ENCODE measurements around the gene CLEC2A.

Gene CLEC2A

GRCh38 chr12:9931245-9931644 is 925 bp downstream of the CLEC2A start:
- DNase-seq, result no peak

- DNase-seq, result no peak
These were observed 3.6 kb downstream of the CLEC2A start for GRCh38 chr12:9928607-9929006.

GRCh38 chr12:9926876-9927275 is 5.3 kb downstream of the CLEC2A start:
- no peak for DNase-seq

DNA sequence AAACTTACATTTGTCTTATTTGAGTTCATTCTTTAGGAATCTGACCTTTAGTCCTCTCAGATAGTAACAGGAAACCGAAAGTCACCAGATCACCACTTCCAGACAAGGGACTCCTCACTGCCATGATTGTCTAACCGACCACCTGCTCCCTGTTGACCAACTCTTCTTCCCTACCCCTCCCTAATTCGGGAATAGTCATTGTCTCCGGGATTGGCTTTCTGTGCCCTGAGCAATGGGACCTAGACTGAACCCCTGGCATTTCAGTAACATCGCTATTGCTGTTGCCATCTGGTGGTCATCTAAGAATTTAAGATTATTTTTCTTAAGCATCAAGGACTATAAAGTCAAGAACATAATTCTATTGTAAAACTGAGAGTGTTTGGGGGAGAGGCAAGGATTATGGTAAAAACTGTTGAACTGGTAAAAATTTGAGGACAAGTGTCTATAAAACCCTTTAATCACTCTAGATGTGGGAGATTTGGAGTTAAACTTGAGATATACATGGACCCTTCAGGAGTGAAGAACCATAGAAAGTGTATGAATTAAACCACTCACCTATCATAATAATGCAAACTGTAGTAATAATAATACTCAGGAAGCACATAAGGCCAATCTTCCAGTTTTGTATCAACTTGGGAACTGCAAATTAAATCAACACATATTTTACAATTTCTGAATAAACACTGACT is 6.3 kb downstream of the CLEC2A start:
- no peak for DNase-seq

DNA sequence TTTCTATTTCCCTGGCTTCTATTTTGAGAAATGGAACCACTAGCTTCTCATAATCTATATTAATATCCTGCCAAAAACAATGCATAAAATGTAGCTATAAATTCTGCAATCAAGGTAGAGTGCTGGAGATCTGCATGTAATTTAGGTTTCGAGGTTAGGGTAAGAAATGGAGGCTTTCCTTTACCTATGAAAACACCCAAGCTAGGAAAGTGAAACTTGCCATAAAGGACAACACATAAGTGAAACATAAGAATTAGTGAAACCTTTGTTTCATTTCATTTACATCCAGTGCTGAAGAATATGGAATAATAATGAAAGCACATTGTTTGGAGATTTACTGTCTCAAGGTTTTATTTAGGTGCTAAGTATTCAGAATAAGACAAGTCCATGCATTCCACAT is 9.7 kb downstream of the CLEC2A start:
- DNase-seq, result no peak

DNA sequence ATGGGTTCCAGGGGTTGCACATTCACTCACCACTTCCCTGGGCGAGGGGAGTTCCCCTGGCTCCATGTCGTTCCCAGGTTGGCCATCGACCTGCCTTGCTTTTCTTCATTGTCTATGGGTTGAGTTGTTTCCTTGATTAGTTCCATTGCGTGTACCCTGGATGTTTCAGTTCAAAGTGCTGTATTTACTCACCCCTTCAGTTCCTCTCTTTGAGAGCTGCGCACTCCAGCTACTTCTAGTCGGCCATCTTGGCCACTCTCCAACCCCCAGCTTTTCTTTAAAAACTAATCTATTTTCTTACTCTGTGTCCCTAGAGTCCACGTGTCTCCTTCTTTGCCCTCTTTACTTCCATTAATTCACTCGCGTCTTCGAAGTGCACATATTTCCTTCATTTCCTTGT is 11.7 kb downstream of the CLEC2A start:
- DNase-seq, result no peak

DNA sequence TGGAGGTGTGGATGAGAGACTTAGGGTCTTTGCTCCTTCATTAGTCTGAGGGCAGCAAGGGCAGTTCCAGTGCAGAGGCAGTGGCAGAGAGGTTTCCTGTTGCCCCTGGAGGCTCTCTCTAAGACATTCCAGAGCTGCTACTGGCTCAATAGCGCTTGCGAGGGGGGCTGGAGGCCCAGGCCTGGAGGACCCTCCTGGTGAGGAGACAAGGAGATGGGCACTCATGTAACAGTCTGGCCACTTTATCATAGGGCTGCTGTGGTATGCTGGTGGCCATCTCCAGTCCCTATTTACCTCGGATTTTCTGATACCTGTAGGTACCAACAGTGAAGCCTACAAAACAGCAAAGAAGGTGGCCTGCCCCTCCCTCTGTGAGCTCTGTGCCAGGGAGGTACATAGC is 12.7 kb downstream of the CLEC2A start:
- no peak for DNase-seq

DNA sequence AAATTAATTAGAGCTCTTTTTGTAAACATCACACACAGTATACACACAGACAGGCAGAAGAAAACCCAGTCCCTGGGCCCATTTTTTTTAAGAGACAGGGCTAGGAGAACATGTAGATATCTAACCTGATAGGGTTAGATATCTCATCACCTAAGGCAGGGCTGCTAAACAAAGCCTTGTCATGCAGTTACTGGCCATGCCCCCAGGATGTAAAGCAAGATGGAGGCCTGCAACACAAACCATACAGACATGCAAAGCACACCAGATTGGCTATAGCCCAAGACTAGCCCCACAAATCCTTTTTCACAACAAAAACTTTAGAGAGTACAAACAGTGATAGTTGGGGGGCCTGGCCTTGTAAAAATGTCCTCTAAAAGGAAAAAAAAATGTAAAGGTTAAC is 20.5 kb downstream of the CLEC2A start:
- DNase-seq, result no peak

DNA sequence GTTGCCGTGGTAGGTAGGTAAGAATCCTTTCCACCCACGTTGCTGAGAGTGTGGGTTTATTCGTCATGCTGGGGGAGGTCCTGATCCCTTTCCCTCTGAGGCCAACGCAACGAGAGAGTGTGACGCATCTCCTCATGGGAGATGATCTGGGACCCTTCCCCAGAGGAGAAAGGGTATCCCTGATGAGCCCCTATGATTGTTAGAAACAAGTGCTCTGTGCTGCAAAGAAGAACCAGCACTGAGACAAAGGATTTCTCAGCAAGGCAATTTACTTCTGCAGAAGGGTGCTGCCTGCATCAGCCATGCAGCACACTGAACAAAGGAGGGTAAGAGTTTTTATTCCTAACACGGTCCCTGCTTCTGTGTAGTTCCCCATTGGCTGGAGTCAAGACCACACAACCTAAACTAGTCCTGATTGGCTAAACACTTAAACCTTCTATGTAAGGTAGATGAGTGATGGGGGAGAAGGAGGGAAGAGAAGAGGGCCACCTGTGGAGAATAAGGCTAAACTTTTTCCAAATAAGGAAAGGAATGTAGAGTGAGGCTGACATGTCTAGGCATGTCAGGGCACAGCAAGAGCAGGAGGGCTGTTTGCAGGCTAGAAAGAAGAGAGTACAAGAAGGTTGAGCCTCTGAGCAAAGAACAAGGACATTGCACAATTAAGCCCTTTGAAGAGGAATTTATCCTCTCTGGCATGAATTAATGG is 21.3 kb downstream of the CLEC2A start:
- no peak for DNase-seq

DNA sequence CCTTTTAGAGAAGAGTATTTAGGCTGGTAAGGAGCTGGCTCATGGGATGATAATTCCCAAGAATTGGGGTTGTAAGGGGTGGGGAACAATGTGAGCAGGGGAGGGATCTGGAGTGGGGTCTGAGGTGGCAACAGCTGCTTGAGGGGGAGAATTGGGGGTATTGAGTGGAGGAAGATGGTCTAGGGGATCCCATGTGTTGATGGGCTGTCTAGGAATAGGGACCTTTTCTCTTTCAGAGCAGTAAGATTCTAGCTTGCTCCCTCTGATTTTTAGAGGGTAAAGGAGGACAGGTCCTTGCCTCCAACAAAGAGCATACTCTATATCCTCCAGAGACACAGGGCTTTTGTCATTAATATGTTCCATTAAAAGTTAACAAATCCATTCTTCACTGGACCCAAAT is 22.4 kb downstream of the CLEC2A start:
- no peak for DNase-seq

DNA sequence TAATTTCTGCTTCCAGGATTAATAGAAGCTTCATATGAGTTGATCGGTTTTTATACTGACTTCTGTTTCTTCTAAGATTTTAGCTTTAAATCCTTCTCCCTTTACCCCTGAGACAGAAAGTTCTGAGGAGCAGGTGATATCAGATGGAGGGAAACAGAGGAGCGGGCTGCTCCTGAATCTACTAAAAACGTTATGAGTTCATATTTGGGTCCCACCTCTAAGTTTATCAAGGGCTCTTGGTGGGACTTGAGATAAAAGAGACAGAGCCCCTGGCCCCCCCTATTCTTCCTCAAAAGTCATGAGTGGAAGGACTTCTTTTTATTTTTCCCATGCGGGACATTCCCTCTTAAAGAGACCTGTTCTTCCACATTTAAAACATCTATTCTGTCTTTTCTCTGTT is 23.8 kb downstream of the CLEC2A start:
- DNase-seq, result no peak

DNA sequence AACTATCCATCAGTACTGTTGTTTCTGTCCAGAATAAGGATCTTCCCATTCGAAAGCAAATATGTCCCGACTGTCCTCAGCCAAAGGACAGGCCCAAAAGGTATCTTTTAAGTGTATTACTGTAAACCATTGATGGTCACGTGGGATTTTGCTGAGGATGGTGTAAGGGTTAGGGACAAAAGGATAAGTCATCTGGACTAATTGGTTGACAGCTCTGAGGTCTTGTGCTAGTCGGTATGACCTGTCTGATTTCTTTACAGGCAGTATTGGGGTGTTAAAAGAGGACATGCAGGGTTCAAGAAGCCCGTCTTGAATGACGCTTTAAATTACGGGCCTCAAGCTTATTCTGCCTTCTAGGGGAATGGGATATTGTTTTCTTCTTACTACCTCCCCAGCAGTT is 24.4 kb downstream of the CLEC2A start:
- DNase-seq, result no peak

GRCh38 chr12:9906873-9907272 is 25.3 kb downstream of the CLEC2A start:
- DNase-seq, result no peak

DNA sequence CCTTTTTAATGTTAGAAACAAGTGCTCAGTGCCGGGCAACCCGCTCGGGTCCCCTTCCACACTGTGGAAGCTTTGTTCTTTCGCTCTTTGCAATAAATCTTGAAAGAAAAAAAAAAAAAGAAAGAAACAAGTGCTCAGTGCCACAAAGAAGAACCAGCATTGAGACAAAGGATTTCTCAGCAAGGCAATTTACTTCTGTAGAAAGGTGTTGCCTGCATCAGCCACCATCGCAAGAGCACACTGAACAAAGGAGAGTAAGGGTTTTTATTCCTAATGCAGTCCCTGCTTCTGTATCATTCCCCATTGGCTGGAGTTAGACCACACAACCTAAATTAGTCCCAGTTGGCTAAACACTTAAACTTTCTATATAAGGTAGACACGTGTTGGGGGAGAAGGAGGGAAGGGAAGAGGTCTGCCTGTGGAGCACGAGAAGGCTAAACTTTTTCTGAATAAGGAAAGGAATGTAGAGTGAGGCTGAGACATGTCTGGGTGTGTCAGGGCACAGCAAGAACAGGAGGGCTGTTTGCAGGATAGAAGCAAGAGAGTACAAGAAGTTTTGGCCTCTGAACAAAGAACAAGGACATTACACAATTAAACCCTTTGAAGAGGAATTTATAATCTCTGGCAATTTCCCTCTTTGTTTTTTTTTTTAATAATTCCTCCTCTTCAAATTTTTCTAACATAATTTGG is 29.5 kb downstream of the CLEC2A start:
- DNase-seq, result no peak

GRCh38 chr12:9900930-9901329 is 31.2 kb downstream of the CLEC2A start:
- DNase-seq, result no peak

DNA sequence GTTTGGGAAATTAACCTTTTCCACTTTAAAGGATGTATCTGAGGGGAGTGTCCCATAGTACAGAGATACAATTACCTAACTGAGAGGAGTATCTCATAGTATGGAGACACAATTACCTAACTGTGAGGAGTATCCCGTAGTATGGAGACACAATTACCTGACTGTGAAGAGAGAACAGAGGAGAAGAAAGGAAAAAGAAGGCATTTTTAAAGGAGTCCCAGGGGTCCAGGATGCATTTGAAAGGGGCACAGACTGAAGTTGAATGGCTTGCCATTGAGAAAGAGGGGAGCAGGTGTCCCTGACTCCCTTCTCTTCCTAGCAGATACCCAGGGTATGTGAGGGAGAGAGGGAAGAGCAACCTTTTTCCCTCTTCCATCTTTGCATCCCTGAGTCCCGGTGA is 33.0 kb downstream of the CLEC2A start:
- DNase-seq, result no peak

DNA sequence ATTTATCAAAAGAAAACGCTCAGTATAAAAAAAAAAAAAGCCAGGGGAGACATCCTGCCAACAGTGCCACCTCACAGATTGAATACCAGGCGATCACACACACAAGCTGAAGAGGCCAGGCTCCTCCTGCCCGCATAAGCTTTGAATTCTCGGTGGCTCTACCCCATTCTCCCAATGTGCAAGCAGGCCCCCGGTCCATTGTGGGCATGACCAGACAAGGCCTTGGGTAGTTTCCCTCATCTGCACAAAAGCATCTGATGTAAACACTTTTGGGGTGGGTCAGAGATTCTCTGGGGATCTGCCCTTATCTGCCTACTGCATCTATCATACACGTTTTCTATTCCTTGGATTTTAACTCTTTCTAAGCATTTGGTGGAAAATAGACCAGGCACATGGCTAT is 34.6 kb downstream of the CLEC2A start:
- no peak for DNase-seq

DNA sequence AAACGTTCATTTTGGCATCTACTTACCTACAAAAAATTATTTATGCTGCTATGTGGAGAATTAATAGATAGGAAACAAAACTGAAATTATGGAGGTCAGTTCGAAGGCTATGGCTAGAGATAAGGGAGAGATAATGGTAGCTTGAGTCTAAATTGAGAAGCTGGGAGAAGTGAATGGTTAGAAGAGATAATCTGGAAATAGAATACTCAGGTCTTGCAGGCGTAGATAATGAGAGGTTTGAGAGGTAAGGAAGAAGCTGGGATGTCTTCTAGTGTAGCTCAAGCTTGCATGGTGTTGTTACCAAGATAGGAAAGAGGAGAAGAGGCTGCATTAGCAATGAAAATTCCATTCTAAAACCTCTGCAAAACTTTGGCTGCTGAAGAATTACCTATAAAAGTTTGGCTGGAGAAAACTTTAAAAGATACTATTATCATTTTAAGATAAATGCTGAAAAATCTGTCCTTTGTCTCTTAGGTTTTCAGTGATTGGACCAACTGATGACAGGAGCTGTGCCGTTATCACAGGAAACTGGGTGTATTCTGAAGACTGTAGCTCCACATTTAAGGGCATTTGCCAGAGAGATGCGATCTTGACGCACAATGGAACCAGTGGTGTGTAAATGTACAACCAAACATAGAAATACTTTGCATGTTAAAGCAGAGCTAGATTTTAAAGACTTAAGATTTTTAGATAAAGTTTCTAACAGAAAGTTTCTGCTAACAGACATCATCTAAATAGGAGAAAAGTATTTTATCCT is 36.8 kb downstream of the CLEC2A start:
- no peak for DNase-seq

DNA sequence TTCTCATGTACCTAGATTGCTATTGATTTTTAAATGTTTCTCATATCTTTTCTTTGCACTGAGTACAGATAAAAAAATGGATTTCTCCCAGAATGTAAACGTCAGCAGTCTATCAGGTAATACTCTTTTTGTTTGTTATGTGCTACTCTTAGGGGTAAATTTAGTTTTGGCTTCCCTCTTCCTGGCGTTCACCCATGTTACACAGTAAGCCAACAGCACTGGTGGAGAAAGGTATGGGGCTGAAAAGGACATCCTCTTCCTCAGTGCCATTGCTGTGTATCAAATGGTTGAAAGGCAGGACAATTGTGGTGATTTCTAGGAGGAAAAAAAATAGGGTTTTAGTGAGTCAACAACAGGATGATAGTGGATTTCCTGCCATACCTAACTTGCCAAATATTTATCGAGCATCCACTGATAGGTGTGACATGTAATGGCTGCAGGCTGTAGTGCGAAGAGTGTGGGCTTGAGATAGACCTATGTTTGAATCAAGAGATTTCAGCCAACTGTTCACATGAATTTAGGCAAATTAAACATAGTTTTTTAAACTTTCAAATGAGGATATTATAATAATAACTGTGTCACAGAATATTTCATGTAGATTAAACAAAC is 43.4 kb downstream of the CLEC2A start:
- DNase-seq, result no peak

- no peak for DNase-seq
These were observed 49.0 kb downstream of the CLEC2A start for GRCh38 chr12:9883175-9883574.

DNA sequence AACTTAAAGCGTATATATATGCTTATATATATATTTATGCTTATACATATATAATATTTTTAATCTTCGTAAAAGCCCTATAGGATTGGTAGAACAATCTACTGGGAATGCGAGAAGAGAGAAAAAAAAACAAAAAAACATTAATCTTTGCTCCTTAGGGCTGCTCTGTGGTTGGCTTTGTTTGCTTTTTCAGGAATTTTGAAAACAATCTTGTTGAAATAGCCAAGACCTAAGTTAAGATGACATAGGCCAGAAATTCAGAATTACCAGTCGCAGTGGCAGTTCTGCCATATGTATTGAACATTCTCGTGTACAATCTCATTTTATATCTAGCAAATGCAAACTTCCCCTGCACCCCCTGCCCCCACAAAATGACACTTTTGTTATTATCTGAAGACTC is 50.2 kb downstream of the CLEC2A start:
- no peak for DNase-seq

DNA sequence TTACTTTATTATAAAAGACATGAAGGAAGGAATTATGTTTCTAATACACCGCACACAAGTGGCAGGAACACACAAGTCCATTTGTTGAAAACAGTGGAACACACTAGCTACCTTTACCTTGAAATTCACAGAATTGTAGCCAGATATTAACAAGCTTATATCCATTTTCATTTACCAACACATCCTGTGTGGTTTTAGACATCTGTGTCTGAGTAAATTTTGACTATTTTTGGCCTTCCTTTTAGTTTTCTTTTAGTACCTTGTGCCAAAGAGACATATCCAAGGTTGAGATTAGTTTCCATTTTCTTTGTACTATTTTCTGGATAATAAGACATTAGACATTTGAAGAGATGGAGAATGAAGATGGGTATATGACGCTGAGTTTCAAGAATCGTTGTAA is 50.9 kb downstream of the CLEC2A start, which contains the start of gene KLRF2:
Gene KLRF2, plus strand, starts transcription at position 244 of the 400 bp plus-strand sequence. Its CDS starts 107 bp downstream, at position 351.
- no peak for DNase-seq

DNA sequence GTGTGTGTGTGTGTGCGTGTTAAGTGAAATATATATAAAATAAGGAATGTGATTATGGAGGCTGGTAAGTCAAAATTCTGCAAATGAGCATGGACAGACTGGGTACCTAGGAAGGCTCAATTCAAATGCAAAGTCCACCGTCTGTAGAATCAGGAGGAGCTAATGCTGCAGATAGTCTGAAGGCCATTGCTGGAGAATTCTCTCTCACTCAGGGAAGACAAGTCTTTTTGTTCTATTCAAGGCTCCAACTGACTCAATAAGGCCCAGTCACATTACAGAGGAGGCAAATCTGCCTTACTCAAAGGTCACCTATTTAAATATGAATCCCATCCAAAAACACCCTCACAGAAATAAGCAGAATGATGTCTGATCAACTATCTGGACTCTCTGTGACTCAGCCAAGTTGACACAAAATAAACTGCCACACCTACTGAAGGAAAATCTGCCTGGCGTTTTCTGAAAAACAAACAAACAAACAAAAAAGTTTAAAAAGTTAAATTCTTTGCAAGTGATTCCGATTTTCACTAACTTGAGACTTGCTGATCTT is 51.6 kb downstream of the CLEC2A start:
- no peak for DNase-seq
